ENCODE results near the gene MLPH.

- TF ChIP-seq CTCF (IDR thresholded peaks at IDR 0.05; ENCODE audit: low read depth, low read length, missing input control) (no peak), SP1 (IDR thresholded peaks at IDR 0.05) (no peak)
These were observed 27.6 kb downstream of the MLPH start for GRCh38 chr2:237514474-237515130.
